Hindlimb muscle (tissue), 1 donor: ENCODE results near the gene SCN2A. TPM values are rescaled to one million over a fixed set of nuclear protein-coding genes. Genes with fewer than 3 reads are reported as not detected.
A peak's percentile ranks its signal among the peaks of the same experiment; 100 is the strongest.
"Not testable (repeated sequence)": the region's sequence is repeated elsewhere in the genome, so short reads cannot be mapped to it uniquely, and the experiment has no call there.

Source experiments
- DNase-seq: peaks from one replicate; pipeline ENCODE4 v3.0.0-alpha.2; 2013
- polyA plus RNA-seq: library from polyadenylated mRNA; unstranded; fragments of 120-200 nt; gene quantifications from one replicate; pipeline ENCODE4 v1.2.1, GENCODE V29; 2013; ENCODE audit not compliant: insufficient read length

The SCN2A gene
- polyA plus RNA-seq, 1 donor: not detected

GRCh38 chr2:165253178-165253577 lies 14.0 kb downstream of the SCN2A start:
- DNase-seq: no peak

- no peak for DNase-seq
These were observed 17.4 kb downstream of the SCN2A start for GRCh38 chr2:165256618-165257017.

- DNase-seq: not testable (repeated sequence)
These were observed 21.1 kb downstream of the SCN2A start for GRCh38 chr2:165260347-165260746.

- DNase-seq: no peak
These were observed 29.5 kb downstream of the SCN2A start for GRCh38 chr2:165268754-165269153.

GRCh38 chr2:165273176-165273575 lies 34.0 kb downstream of the SCN2A start:
- DNase-seq: no peak

GRCh38 chr2:165274698-165275097 lies 35.5 kb downstream of the SCN2A start:
- DNase-seq: peak; percentile 2

- DNase-seq: no peak
These were observed 36.7 kb downstream of the SCN2A start for GRCh38 chr2:165275932-165276331.

GRCh38 chr2:165277295-165277694 lies 38.1 kb downstream of the SCN2A start:
- DNase-seq: no peak

GRCh38 chr2:165277860-165278656 lies 38.8 kb downstream of the SCN2A start:
- DNase-seq: no peak

- DNase-seq: no peak
These were observed 41.1 kb downstream of the SCN2A start for GRCh38 chr2:165280356-165280755.

GRCh38 chr2:165281387-165281786 lies 42.2 kb downstream of the SCN2A start:
- no peak for DNase-seq

- DNase-seq: no peak
These were observed 44.1 kb downstream of the SCN2A start for GRCh38 chr2:165283342-165283741.

- DNase-seq: no peak
These were observed 48.0 kb downstream of the SCN2A start for GRCh38 chr2:165287094-165287778.

GRCh38 chr2:165289069-165289468 lies 49.9 kb downstream of the SCN2A start:
- no peak for DNase-seq

GRCh38 chr2:165293440-165294420 lies 54.5 kb downstream of the SCN2A start:
- peak; percentile 85 for DNase-seq

GRCh38 chr2:165294912-165295311 lies 55.7 kb downstream of the SCN2A start:
- no peak for DNase-seq

- DNase-seq: no peak
These were observed 56.4 kb downstream of the SCN2A start for GRCh38 chr2:165295643-165296042.

GRCh38 chr2:165305391-165306096 lies 66.3 kb downstream of the SCN2A start:
- no peak for DNase-seq

- DNase-seq: no peak
These were observed 68.1 kb downstream of the SCN2A start for GRCh38 chr2:165307317-165307716.

- DNase-seq: no peak
These were observed 72.7 kb downstream of the SCN2A start for GRCh38 chr2:165311949-165312348.

GRCh38 chr2:165312999-165313398 lies 73.8 kb downstream of the SCN2A start:
- DNase-seq: no peak

GRCh38 chr2:165313509-165313908 lies 74.3 kb downstream of the SCN2A start:
- DNase-seq: no peak
